H7 (cell line): ENCODE results near the gene RASL12. TPM values are rescaled to one million over a fixed set of nuclear protein-coding genes. Genes with fewer than 3 reads are reported as not detected.
"Not testable (repeated sequence)": the region's sequence is repeated elsewhere in the genome, so short reads cannot be mapped to it uniquely, and the experiment has no call there.

Experiments
- DNase-seq: peaks from one replicate; pipeline ENCODE4 v3.0.0; 2012
- H3K27me3 ChIP-seq: 2 replicates; pipeline ENCODE4 v1.6.0; 2011; ENCODE audit warnings: mild to moderate bottlenecking, low read length; ENCODE audit not compliant: control insufficient read depth, insufficient read depth
- H3K36me3 ChIP-seq: replicated peaks from 2 replicates; pipeline ENCODE4 v1.5.1; 2011; ENCODE audit warnings: low read length; ENCODE audit not compliant: control insufficient read depth, insufficient read depth
- H3K4me3 ChIP-seq: 2 replicates; pipeline ENCODE4 v1.5.1; 2011; ENCODE audit warnings: low read depth, mild to moderate bottlenecking, control low read depth, low read length, moderate library complexity; ENCODE audit not compliant: insufficient read depth
- total RNA-seq: library from RNA; depleted of rRNA; stranded (reverse); fragments of >200 nt; shearing (Covaris generic); gene quantifications from 2 replicates; pipeline ENCODE4 v1.2.3, GENCODE V29; 2014

The RASL12 gene
- total RNA-seq, 1 experiment from 2014 or later: 22.1 TPM

- peak; percentile 14 for DNase-seq
- Histone ChIP-seq H3K27me3 (no peaks in the 10 kb centered on the region), H3K4me3 (no peak overlapping the region), H3K36me3 (peaks cover 3% of the 10 kb centered on the region)
Observed at GRCh38 chr15:65058394-65059368, 9.1 kb downstream of the RASL12 start.

GRCh38 chr15:65057549-65057940, 10.2 kb downstream of the RASL12 start:
- Histone ChIP-seq H3K4me3 (no peak overlapping the region), H3K36me3 (peaks cover 3% of the 10 kb centered on the region), H3K27me3 (no peaks in the 10 kb centered on the region)
- peak; percentile 52 for DNase-seq

- Histone ChIP-seq H3K27me3 (no peaks in the 10 kb centered on the region), H3K4me3 (no peak overlapping the region), H3K36me3 (peaks cover 3% of the 10 kb centered on the region)
- peak; percentile 17 for DNase-seq
Observed at GRCh38 chr15:65056868-65057548, 10.8 kb downstream of the RASL12 start.

- H3K36me3 ChIP-seq: peaks cover 3% of the 10 kb centered on the region
Observed at GRCh38 chr15:65056106-65056505, 11.7 kb downstream of the RASL12 start.

GRCh38 chr15:65055201-65055870, 12.5 kb downstream of the RASL12 start:
- Histone ChIP-seq H3K4me3 (no peak overlapping the region), H3K36me3 (peaks cover 3% of the 10 kb centered on the region), H3K27me3 (no peaks in the 10 kb centered on the region)
- DNase-seq: peak; percentile 13

More at GRCh38 chr15:65056106-65056505, 11.7 kb downstream of the RASL12 start:
- DNase-seq: peak; percentile 16
- Histone ChIP-seq H3K4me3 (no peak overlapping the region), H3K27me3 (no peaks in the 10 kb centered on the region)

GRCh38 chr15:65054333-65055200, 13.2 kb downstream of the RASL12 start:
- H3K27me3 ChIP-seq: no peaks in the 10 kb centered on the region; the same call in 1 of the 2 replicates
- DNase-seq: peak; percentile 92
- peaks cover 3% of the 10 kb centered on the region for H3K36me3 ChIP-seq
- H3K4me3 ChIP-seq: no peak overlapping the region

- Histone ChIP-seq H3K36me3 (peaks cover 3% of the 10 kb centered on the region), H3K27me3 (no peaks in the 10 kb centered on the region; the same call in 1 of the 2 replicates), H3K4me3 (no peak overlapping the region)
- DNase-seq: no peak
Observed at GRCh38 chr15:65052956-65053355, 14.8 kb downstream of the RASL12 start.

- no peak overlapping the region for H3K4me3 ChIP-seq
- H3K27me3 ChIP-seq: no peaks in the 10 kb centered on the region; the same call in 1 of the 2 replicates
- peak; percentile 7 for DNase-seq
- H3K36me3 ChIP-seq: peaks cover 2% of the 10 kb centered on the region; the same call in 1 of the 2 replicates
Observed at GRCh38 chr15:65051266-65051665, 16.5 kb downstream of the RASL12 start.

GRCh38 chr15:65050270-65050669, 17.5 kb downstream of the RASL12 start:
- Histone ChIP-seq H3K27me3 (no peaks in the 10 kb centered on the region; the same call in 1 of the 2 replicates), H3K36me3 (peaks cover 2% of the 10 kb centered on the region; the same call in 1 of the 2 replicates), H3K4me3 (no peak overlapping the region)
- no peak for DNase-seq

- no peaks in the 10 kb centered on the region; the same call in 1 of the 2 replicates for H3K27me3 ChIP-seq
- peaks cover under 1% of the 10 kb centered on the region; the same call in 1 of the 2 replicates for H3K36me3 ChIP-seq
- 0 out of 2 replicates have a peak overlapping the region, but pooled peaks have one; percentile 1 for H3K4me3 ChIP-seq
- DNase-seq: peak; percentile 98
Observed at GRCh38 chr15:65049418-65049840, 18.4 kb downstream of the RASL12 start.

- no peak for DNase-seq
- Histone ChIP-seq H3K27me3 (no peaks in the 10 kb centered on the region; the same call in 1 of the 2 replicates), H3K4me3 (no peak overlapping the region), H3K36me3 (no peaks in the 10 kb centered on the region)
Observed at GRCh38 chr15:65048241-65048640, 19.6 kb downstream of the RASL12 start.

- H3K27me3 ChIP-seq: no peaks in the 10 kb centered on the region; the same call in 1 of the 2 replicates
- no peak for DNase-seq
- no peak within 1 kb of the TSS for H3K4me3 ChIP-seq
Observed at GRCh38 chr15:65044724-65045481, 22.9 kb downstream of the RASL12 start, which contains the start of gene SLC51B. TSS of gene SLC51B (plus strand) at chr15:65045387. CDS start at chr15:65050005, 4,618 bp downstream.

GRCh38 chr15:65044218-65044617, 23.6 kb downstream of the RASL12 start:
- not testable (repeated sequence) for H3K36me3 ChIP-seq, DNase-seq, H3K4me3 ChIP-seq, H3K27me3 ChIP-seq

More at GRCh38 chr15:65044724-65045481, 22.9 kb downstream of the RASL12 start, which contains the start of gene SLC51B:
- no peaks in the 10 kb centered on the region for H3K36me3 ChIP-seq
